ENCODE data around the gene NR5A1.

NR5A1 gene

DNA sequence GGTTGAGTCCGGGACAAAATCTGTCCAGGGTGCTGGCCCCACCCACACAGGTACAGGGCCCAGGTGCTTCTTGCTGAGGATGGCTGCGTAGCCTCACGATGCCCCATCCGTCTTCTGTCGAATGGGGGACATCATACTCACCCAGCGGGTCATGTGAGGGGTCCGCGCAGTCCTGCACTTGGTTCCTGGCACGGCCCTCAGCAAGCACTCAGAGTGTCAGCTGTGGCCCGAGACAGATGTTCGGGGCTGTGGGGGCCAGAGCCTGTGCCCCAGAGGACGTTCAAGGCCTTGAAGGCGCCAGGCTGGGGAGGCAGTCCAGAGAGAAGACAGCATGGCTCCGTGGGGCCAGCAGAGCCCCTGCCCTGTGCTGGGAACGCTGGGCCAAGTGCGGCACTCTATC, 27.8 kb downstream of the NR5A1 start:
- DNase-seq: no peak

DNA sequence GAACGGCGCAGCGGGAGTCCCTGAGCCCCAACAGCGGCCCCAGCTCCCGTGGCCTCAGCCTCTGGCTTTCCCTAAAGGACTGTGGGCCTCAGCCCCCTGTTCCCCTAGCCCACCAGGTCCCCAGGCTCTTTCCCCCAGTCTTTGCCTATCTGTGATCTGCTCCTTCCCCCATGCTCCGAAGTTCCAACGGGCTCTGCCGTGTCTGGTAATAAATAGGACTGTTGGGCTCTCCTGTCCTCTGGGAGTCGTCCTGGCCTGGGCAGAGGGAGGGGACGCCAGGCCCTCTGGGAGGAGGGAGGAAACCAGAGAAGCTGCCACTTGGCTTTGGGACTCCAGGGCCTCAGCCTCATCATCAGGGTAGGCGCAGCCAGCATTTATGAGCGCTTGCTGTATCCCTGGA, 28.8 kb downstream of the NR5A1 start:
- peak in 2 of 3 experiments; percentile 68 to 75 for DNase-seq

DNA sequence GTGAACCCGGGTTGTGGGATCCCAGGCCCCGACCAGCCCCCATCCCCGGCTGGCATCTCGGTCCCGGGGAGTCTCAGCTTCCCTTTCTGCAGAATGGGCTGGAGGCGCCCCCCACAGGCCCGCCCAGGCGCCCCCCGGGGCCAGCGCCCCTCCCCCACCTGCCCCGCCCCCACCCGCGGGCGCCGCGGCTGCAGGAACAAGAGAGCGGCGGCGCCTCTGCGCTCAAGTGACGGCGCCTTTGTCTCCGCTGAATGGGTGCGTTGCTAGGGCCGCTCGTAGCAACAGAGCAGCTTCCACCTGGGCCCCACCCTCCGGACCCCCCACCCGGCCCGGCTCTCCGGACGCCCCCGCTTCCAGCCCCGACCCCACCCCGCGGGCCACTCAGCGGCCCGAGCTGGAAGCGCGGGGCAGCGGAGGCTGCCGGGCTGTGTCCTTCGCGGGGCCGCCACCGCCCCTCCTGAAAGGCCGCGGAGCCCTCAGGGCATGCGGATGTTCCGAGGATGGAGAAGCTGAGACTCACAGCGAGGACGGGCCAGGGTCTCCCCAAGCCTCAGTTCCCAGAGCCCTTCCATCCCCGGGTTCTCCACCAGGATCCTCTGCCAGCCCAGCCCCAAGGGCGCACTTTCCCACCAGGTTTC, 29.4 kb downstream of the NR5A1 start:
- DNase-seq: peak; percentile 49 to 93 (median 91)

DNA sequence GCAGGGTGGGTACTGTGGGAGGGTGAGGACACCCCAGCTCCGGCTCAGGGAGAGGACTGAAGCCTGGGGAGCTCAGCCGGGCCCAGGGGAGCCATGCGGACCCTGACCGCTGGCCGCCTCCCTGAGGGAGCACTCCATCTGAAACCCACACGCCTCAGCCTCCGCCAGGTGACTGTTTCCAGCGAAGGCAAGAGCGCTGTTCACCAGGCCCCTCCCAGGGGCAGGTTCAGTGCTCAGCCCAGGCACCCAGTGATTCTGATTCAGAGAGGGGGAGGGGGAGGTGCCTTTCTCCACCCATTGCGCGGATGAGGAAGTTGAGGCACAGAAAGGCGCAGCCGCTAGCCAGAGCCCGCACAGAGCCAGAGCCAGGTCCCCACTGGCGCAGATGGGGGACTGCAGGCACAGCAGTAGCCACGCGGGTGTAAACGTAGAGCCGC, 30.0 kb downstream of the NR5A1 start:
- DNase-seq: peak; percentile 16 to 86 (median 80)

DNA sequence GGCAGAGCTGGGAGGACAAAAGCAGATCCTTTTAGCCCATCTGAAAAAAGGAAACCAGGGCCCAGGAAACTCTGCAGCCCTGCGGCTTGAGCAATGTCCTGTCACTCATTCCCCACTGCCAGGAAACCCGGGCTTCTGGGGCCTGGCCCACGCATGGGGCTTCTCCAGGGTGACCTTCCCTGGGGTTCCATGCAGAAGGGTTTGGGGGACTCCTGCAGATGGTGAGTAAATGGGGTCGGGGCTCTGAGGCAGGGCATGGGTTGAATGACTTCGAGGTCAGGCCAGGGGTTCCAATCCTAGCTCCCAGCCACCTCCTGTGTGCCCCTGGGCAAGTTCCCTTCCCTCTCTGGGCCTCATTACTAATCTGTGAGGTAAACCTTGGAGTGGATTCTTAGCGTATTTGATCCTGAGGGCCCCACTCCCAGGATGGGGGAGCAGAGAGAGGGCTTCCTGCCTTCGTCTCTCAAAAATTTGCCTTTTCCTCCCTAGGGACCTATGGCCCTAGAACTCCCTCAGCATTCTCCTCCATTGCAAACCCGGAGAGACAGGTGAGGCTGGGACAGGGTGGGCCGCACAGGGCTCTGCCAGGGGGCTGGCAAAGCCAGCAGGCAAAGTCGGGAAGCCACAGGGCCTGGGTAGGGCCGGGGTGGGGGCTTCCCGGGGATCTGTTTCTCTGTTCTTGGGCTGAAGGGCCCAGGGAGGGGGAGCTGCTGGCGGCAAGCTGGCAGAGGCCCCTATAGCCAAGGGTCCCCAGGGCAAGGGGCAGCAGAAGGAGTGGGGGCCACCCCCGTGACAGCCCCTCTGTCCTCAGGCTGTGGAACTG, 31.1 kb downstream of the NR5A1 start:
- DNase-seq: no peak

DNA sequence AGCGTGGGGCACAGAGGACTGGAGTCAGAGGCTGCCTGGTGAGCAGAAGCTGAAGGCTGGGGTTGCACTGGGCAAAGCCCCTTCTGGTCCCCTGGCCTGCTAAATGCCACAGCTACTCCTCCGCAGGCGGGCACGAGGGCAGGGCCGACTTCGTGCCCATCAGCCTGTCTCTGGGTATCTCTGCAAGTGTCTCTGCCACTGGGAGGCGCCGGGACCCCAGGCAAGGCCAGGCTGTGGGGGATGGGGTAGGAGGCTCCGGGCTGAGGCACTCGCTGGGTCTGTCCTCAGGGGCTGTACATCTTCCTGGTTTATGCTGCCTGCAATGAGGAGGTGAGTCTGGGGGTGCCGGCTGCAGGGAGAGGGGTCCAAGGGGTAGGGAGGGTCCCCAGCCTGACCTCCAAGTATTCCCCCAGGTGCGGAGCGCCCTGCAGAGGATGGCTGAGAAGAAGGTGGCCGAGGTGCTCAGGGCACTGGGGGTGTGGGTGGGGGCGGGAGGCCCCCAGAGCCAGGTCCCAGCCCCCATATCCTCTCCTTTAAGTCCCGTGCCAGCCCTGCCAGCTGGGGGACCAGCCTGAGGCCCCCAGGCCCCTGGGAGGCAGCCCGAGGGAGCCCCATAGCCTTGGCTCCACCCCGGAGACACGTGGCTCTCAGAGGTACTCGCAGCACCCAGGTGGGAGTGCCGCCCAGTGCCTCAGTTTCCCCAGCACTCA, 31.9 kb downstream of the NR5A1 start:
- no peak for DNase-seq

DNA sequence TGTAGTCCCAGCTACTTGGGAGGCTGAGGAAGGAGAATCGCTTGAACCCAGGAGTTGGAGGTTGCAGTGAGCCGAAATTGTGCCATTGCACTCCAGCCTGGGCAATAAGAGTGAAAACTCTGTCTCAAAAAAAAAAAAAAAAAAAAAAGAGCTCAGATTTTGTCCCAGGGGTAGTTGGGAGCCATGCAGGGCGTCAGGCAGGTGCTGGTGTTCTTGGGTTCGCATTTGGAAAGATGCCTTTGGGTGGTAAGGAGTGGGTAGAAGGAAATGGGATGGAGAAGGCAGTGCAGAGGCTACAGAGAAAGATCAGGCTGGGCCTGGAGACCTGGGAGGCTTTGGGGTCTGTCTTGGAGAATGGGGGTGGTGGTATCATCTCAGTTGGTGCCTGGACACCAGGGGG, 33.0 kb downstream of the NR5A1 start:
- no peak for DNase-seq

DNA sequence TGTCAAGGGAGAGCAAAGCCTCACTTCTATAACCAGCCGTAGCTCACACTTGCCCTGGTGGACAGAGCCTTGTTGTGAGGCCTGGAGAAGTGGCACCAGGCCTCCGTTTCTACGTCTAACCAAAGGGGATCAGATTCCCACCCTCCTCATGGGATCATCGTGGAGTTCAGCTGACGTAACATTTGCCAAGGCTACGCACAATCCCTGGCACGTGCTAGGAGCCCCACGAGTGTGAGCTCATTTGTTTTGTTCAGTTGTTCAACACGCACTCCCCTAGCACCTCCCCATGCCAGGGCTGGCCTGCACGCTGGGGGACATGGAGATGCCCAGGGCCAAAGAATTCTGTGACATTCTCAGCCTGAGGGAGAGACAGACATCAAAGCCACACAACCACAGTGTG, 33.9 kb downstream of the NR5A1 start:
- no peak for DNase-seq

DNA sequence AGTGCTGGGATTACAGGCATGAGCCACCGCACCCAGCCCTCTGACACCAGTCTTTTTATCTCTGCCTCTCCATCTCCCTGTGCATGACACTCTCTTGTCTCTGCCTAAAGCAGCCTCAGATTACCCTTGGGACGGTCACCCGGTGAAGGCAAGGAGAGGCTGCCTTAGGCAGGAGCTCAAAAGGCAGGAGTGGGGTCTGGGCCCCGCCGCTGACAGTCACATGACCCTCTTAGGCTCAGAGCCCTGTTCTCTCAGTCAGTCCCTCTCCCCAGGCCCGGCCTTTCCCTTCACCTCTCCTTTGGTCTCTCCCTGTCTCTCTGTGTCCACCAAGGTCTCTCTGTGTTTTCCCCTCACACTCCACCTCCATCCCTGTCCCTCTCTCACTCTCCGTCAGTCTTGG, 34.4 kb downstream of the NR5A1 start:
- no peak for DNase-seq

DNA sequence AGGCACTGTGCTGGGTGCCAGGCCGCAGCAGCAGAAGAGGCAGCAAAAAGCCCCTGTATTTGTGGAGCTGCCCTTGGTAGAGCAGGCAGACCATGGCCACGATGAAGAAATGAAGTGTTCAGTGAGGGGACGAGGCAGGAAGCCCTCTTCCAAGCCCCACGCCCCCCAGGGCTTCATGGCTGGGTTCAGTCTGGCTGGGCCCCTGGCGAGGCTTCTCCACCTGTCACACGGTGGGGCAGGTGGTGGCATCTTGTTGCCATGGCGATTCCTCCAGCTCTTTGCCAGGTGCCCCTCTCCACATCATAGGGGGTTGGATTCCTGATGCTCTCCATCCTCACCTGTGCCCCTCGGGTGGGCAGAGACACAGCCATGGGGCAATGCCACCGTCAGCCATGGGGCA, 35.4 kb downstream of the NR5A1 start:
- peak in 2 of 3 experiments; percentile 22 to 53 for DNase-seq

DNA sequence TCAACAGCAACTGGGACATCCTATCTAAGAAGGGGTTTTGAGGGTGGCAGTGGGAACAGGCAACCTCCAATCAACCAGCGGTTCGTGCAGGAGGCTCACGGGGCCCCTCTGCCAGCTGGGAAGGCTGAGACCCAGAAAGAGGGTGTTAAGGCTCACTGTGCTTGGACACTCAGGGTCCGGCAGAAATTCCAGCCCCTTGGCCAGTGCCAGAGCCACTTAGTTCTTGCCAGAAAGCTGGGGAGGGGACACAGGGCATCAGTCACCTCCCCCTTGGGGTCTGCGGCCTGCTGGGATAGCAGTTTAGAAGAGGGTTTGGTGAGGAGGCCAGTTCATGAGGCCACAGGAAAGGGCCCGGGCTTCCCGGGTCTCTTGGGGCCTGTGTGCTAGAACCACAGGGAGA, 36.5 kb downstream of the NR5A1 start:
- DNase-seq: no peak

DNA sequence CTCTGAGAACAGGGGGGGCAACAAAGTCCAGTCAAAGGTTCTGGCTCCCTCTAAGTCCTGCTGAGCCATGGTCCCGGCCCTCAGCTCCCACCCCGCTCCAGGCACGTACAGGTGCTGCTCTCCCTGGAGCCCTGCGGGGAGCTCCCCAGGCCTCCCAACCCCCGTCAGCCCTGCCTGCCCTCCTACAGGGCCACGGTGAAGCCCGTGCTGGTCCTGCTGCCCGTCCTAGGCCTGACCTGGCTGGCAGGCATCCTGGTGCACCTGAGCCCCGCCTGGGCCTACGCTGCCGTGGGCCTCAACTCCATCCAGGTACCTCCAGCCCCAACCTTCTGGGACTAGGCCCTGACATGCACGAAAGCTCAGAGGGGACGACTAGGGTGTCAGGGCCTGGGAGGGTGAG, 36.9 kb downstream of the NR5A1 start:
- DNase-seq: no peak

DNA sequence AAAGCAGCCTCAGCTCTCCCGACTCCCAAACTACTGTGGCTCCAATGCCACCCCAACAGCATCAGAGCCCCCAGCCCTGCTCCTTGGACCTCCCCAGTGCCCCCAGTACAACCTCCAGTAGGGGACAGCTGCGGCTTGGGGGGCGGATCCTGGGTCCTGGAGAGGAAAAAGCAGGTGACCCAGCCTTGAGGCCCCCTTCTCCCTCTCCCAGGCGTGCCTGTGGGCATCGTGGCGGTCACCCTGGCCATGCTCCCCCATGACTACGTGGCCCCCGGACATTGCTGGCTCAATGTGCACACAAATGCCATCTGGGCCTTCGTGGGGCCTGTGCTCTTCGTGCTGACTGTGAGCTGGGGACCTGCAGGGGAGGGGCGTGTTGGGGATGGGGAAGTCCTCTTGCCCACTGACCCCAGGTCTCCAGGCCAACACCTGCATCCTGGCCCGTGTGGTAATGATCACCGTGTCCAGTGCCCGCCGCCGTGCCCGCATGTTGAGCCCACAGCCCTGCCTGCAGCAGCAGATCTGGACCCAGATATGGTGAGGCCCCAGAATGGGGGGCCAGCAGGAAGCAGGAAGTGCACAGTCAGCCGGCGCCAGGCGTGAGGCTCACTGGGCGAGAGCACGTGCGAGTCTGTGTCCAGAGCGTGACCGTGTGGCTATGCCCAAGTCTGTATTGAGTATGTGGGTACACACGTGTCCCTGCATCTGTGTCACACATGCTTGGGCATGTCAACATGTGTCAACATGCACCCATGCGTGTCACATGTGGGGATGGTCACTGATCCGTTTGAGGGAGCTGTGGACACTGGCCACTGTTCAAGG, 38.0 kb downstream of the NR5A1 start:
- no peak for DNase-seq

DNA sequence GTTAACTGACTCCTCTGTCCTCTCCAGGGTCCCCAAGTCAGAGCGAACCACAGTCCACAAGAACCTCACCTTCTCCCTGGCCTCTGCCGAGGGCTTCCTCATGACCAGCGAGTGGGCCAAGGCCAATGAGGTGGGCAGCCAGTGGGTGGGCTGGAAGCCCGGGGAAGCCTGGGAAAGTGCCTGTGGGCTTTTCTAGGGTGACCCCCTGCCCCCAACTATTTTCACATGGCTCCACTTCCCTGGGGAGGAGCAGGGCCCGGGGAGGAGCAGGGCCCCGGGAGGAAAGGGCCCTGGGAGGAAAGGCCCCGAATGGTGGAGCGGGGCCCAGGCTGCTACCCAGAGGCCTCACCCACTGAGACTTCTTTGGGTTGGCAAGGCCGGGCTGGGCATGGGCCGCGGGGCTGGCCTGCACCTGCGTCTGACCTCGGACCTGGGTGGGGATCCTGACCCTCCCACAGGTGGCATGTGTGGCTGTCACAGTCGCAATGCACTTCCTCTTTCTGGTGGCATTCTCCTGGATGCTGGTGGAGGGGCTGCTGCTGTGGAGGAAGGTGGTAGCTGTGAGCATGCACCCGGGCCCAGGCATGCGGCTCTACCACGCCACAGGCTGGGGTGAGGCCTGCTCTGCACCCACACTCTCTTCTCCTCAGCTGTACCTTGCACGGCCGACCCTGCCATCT, 39.0 kb downstream of the NR5A1 start:
- DNase-seq: no peak

DNA sequence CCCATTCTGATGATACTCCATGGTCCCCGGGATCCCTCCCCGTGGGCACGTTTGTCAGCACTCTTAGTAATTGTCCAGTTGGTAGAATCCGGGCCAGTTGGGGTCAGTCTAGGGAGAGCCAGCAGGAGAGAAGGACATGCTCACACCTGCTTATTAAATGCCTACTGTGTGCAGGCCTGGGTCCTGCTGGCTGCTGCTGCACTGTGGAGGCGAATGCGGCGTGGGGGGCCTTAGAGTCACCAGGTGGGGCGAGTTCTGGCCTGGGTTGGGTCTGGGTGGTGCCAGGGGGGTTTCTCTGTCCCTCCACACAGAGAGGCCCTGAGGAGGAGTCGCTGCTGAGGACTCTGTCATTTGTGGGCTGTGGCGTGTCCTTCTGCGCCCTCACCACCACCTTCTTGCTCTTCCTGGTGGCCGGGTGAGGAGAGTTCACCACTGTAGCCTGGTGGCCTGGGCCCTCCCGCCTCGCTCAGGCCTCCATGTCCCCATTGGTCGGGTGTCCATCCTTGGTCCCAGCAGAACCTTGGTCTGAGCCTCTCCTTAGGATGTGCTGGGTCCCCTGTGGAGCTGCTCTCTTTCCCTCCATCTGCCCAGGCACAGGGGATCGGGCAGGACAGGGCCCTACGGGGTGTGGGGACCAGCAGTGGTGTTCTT, 39.7 kb downstream of the NR5A1 start:
- DNase-seq: no peak

DNA sequence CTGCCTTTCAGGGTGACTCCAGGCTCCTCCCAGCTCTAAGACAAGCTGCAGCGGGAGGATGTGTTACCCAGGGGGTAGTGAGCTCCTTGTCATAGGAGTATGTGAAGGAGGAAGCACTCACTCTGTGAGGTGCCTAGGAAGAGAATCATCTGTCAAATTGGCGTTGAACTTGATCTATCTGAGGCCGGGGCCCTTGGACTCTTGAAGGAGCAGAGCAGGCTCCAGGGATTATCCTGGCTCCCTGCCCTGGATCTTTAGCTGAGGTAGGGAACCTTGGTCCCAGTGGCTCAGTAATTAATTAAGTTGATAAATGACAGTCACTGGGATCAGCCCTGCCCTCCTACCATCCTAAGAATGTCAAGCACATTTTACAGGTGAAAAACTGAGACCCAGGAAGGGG, 41.5 kb downstream of the NR5A1 start:
- DNase-seq: no peak

DNA sequence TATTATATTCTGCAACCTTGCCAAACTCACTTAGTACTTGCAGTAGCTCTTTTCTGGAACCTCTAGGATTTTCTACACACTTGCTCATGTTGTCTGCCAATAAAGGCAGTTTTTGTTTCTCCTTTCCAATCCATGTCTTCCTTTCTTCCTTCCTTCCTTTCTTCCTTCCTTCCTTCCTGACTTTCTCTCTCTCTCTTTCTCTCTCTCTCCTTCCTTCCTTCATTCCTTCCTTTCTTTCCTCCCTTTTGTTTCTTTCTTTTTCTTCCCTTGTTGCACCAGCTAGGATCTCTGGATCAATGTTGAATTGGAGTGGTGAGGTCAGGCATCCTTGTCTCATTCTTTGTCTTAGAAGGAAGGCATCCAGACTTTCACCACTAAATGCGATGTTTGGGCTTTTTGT, 44.5 kb downstream of the NR5A1 start:
- DNase-seq: no peak

DNA sequence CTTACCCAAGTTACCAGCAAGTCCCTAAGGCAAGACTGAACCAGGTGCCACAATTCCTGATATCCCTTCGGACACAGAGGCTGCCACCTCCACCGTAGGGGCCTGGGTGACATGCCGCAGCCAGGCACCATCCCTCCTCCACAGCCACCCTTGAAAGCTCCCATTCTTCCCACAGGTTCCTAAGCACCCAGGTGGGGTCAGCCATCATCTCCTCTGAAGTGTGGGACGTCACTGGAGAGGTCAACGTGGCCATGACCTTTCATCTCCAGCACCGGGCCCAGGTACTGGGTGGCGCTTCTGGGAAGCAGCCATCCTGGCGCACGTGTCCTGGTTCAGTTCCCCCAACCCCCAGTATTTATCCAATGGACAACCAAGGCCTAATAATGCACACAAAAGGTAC, 48.8 kb downstream of the NR5A1 start:
- no peak for DNase-seq

DNA sequence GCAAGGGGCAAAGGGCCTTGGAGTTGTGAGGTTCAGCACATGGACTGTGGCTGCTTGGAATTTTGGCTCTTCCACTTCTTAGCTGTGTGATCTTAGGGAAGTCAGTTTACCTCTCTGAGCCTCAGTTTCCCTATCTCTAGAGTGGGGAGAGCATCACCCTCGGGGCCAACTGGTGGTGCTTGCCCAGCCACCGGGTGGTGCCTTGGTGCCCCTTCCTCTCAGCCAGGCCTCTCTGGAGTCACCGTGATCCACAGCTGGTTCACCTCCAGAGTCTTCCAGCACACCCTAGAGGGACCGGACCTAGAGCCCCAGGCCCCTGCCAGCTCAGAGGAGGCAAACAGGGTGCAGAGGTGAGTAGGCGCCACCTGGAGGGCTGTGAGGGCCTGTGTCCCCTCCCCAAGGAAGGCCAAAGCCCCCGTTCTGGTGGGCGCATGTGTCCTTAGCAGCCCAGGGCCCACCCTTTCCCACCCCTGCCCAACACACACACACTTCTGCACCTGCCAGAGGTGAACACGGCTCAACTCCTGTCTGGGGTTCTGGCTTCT, 49.2 kb downstream of the NR5A1 start:
- DNase-seq: no peak

DNA sequence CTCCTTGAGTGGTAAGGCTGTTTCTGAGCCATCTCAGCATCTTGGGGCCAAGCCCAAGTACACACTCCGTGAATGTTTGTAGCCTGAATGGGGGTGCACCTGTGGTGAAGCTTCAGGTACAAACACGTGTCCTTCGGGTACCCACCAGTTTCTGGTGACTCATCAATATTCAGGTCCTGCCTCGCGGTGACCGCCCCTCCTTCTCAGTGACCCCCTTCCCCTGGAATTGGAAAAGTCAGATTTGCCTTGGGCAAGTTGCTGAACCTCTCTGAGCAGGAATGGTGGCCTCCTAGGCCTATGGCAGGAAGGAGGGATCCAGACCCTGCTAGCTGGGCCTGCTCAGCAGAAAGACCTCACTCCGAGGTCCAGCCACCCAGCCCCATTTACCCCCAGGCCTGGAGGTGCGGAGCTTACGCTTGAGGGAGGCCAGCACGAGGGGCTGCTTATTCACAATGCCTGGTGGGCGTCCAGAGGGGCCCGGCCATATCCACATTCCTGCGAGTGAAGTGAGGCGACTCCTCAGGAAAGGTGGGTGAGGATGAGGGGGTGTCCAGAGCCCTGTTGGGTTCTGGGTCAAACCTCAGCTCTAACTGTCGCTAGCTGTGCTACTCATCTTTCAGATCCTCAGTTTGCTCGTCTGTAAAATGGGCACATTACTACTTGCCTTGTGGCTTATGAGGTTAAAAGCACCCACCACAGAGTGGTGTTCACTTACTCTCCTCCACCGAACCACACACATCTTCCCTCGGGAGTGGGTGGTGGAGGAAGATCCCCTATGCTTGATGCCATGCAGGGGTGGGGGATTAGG, 49.9 kb downstream of the NR5A1 start:
- no peak for DNase-seq
